ENCODE results near the gene ZBBX.

GRCh38 chr3:167274141-167274874, 105.8 kb downstream of the ZBBX start:
- TF ChIP-seq ETV6 (conservative IDR thresholded peaks at IDR 0.05 in 1 of 2, IDR thresholded peaks at IDR 0.05 in 1 of 2; ENCODE audit: borderline replicate concordance in 1 of 2, low read depth in 1 of 2): no peak
- no peak for TF ChIP-seq EZH2 (IDR thresholded peaks at IDR 0.05; ENCODE audit: borderline replicate concordance, control insufficient read depth, low read depth, low read length)
- no peak for TF ChIP-seq CTCF (IDR thresholded peaks at IDR 0.05 in 2 of 3, conservative IDR thresholded peaks at IDR 0.05 in 1 of 3; ENCODE audit: control insufficient read depth in 2 of 3, extremely low read depth in 1 of 3, insufficient read depth in 1 of 3, low read depth in 3 of 3, low read length in 3 of 3)
- no peak for TF ChIP-seq CREB1 (IDR thresholded peaks at IDR 0.05; ENCODE audit: low read depth)
- TF ChIP-seq POLR2AphosphoS5 (IDR thresholded peaks at IDR 0.05; ENCODE audit: low read length): no peak
- TF ChIP-seq USF2 (IDR thresholded peaks at IDR 0.05; ENCODE audit: borderline replicate concordance, low read depth, low read length): no peak
- no peak for TF ChIP-seq CHD1 (IDR thresholded peaks at IDR 0.05; ENCODE audit: low read depth, low read length)
- no peak for TF ChIP-seq ATF7 (IDR thresholded peaks at IDR 0.05; ENCODE audit: low read depth)
